KMS-11 (cell line): ENCODE measurements around the gene NDUFC1.
"Not testable (repeated sequence)": the region's sequence is repeated elsewhere in the genome, so short reads cannot be mapped to it uniquely, and the experiment has no call there.

ENCODE experiments used
- H2AFZ ChIP-seq: fragments of 200-600 bp; sonication (generic); 2 replicates; pipeline ENCODE4 v1.6.1; 2016; ENCODE audit warnings: antibody characterized with exemption, mixed run types, low read depth
- H3K27ac ChIP-seq: fragments of 200-600 bp; sonication (generic); 2 replicates; pipeline ENCODE4 v1.6.1; 2016; ENCODE audit warnings: mild to moderate bottlenecking, mixed run types
- H3K27me3 ChIP-seq: fragments of 200-600 bp; sonication (generic); 2 replicates; pipeline ENCODE4 v1.6.1; 2017; ENCODE audit warnings: mild to moderate bottlenecking, low read depth, mixed run types, moderate library complexity; ENCODE audit not compliant: insufficient read depth
- H3K36me3 ChIP-seq: fragments of 200-600 bp; sonication (generic); 2 replicates; pipeline ENCODE4 v1.6.1; 2017; ENCODE audit warnings: mild to moderate bottlenecking, mixed run types; ENCODE audit not compliant: insufficient read depth
- H3K4me1 ChIP-seq: fragments of 200-600 bp; sonication (generic); 2 replicates; pipeline ENCODE4 v1.6.1; 2016; ENCODE audit warnings: mild to moderate bottlenecking, low read depth, mixed run types; ENCODE audit not compliant: poor library complexity, severe bottlenecking
- H3K4me2 ChIP-seq: fragments of 200-600 bp; sonication (generic); 2 replicates; pipeline ENCODE4 v1.7.0; 2016; ENCODE audit warnings: mild to moderate bottlenecking, mixed run types
- H3K4me3 ChIP-seq: fragments of 200-600 bp; sonication (generic); IDR thresholded peaks from 2 replicates; pipeline ENCODE4 v1.6.1; 2017; ENCODE audit warnings: low read depth, low read length, mixed read lengths; ENCODE audit not compliant: insufficient read depth
- H3K79me2 ChIP-seq: fragments of 200-600 bp; sonication (generic); 2 replicates; pipeline ENCODE4 v1.6.1; 2016; ENCODE audit warnings: low read depth, mixed run types; ENCODE audit not compliant: insufficient read depth
- H3K9ac ChIP-seq: fragments of 200-600 bp; sonication (generic); 2 replicates; pipeline ENCODE4 v1.6.1; 2016; ENCODE audit warnings: mild to moderate bottlenecking, mixed run types
- H4K20me1 ChIP-seq: fragments of 200-600 bp; sonication (generic); 2 replicates; pipeline ENCODE4 v1.6.1; 2016; ENCODE audit warnings: mild to moderate bottlenecking, mixed run types; ENCODE audit not compliant: insufficient read depth
- CTCF ChIP-seq: fragments of 200-600 bp; sonication (generic); conservative IDR thresholded peaks from 2 replicates; pipeline ENCODE4 v1.6.1; 2017; ENCODE audit warnings: low read depth, mild to moderate bottlenecking, antibody characterized with exemption, low read length, moderate library complexity, mixed read lengths

The NDUFC1 gene

GRCh38 chr4:139330283-139330682, 28.0 kb upstream of the NDUFC1 start:
- Histone ChIP-seq H3K4me3 (no peak overlapping the region), H3K9ac (no peak overlapping the region), H4K20me1 (peaks cover 53% of the 10 kb centered on the region), H3K4me1 (peaks cover 41% of the 10 kb centered on the region), H3K36me3 (peaks cover 6% of the 10 kb centered on the region; the same call in 1 of the 2 replicates), H3K79me2 (peaks cover 99% of the 10 kb centered on the region), H3K27me3 (no peaks in the 10 kb centered on the region), H3K27ac (no peak overlapping the region), H2AFZ (no peak overlapping the region), H3K4me2 (no peak overlapping the region)
- TF ChIP-seq CTCF, result no peak

GRCh38 chr4:139329665-139330200, 27.5 kb upstream of the NDUFC1 start:
- Histone ChIP-seq H4K20me1 (peaks cover 53% of the 10 kb centered on the region), H3K27me3 (no peaks in the 10 kb centered on the region), H3K4me1 (peaks cover 36% of the 10 kb centered on the region), H3K4me2 (no peak overlapping the region), H3K9ac (no peak overlapping the region), H2AFZ (no peak overlapping the region), H3K79me2 (peaks cover 100% of the 10 kb centered on the region), H3K27ac (no peak overlapping the region), H3K36me3 (0 out of 2 replicates have a peak, but pooled peaks cover 4% of the 10 kb centered on the region), H3K4me3 (no peak overlapping the region)
- TF ChIP-seq CTCF, result no peak

- Histone ChIP-seq H3K4me2 (no peak overlapping the region), H3K4me1 (peaks cover 52% of the 10 kb centered on the region), H3K9ac (no peak overlapping the region), H3K36me3 (no peaks in the 10 kb centered on the region), H4K20me1 (peaks cover 35% of the 10 kb centered on the region), H3K79me2 (peaks cover 100% of the 10 kb centered on the region), H3K4me3 (no peak overlapping the region), H2AFZ (no peak overlapping the region), H3K27ac (no peak overlapping the region), H3K27me3 (no peaks in the 10 kb centered on the region)
- TF ChIP-seq CTCF, result no peak
These were observed 22.3 kb upstream of the NDUFC1 start for GRCh38 chr4:139324620-139325019.

- H2AFZ ChIP-seq, H3K4me3 ChIP-seq, H3K9ac ChIP-seq, H3K27me3 ChIP-seq, H3K27ac ChIP-seq, H3K36me3 ChIP-seq, H3K4me2 ChIP-seq: not testable (repeated sequence)
- peaks cover 36% of the 10 kb centered on the region; the same call in 1 of the 2 replicates for H4K20me1 ChIP-seq
- peaks cover 63% of the 10 kb centered on the region for H3K4me1 ChIP-seq
- peaks cover 100% of the 10 kb centered on the region for H3K79me2 ChIP-seq
These were observed 20.3 kb upstream of the NDUFC1 start for GRCh38 chr4:139322541-139322940.

GRCh38 chr4:139322070-139322469, 19.8 kb upstream of the NDUFC1 start:
- H4K20me1 ChIP-seq, result peaks cover 36% of the 10 kb centered on the region; the same call in 1 of the 2 replicates
- H3K27ac ChIP-seq, H3K4me2 ChIP-seq, H3K36me3 ChIP-seq, H3K27me3 ChIP-seq, H3K4me3 ChIP-seq, H2AFZ ChIP-seq, H3K9ac ChIP-seq: not testable (repeated sequence)
- peaks cover 65% of the 10 kb centered on the region for H3K4me1 ChIP-seq
- peaks cover 100% of the 10 kb centered on the region for H3K79me2 ChIP-seq
